ENCODE data around the gene ZNF485.

- TF ChIP-seq CTCF (IDR thresholded peaks at IDR 0.05; ENCODE audit: low read length) = no peak
- TF ChIP-seq EZH2phosphoT487 (IDR thresholded peaks at IDR 0.05; ENCODE audit: low read length) = no peak
Observed at GRCh38 chr10:43649185-43649523, 42.9 kb downstream of the ZNF485 start.

Measured in MM.1S (cell line).